Subcutaneous abdominal adipose tissue (tissue), 5 donors: ENCODE data around the gene RCE1.

Experiments
- H3K27ac ChIP-seq: one replicate; pipeline ENCODE4 v1.7.0; 2013; ENCODE audit warnings: low read depth, mild to moderate bottlenecking, inconsistent platforms, low read length, moderate library complexity
- H3K27me3 ChIP-seq, 5 donors: one replicate each; pipeline ENCODE4 v1.7.0; 2013; ENCODE audit warnings: low read length in 5 of 5, inconsistent platforms in 1 of 5; ENCODE audit not compliant: control insufficient read depth in 5 of 5, insufficient read depth in 4 of 5
- H3K36me3 ChIP-seq, 5 donors: one replicate each; pipeline ENCODE4 v1.7.0; 2013; ENCODE audit warnings: low read length in 5 of 5; ENCODE audit not compliant: control insufficient read depth in 5 of 5, insufficient read depth in 5 of 5
- H3K4me1 ChIP-seq, 5 donors: one replicate each; pipeline ENCODE4 v1.7.0; 2013; ENCODE audit warnings: low read length in 5 of 5, mild to moderate bottlenecking in 3 of 5, moderate library complexity in 1 of 5; ENCODE audit not compliant: control insufficient read depth in 5 of 5, insufficient read depth in 5 of 5
- H3K4me3 ChIP-seq, 5 donors: one replicate each; pipeline ENCODE4 v1.7.0; 2013; ENCODE audit warnings: low read length in 5 of 5, low read depth in 1 of 5
- H3K9ac ChIP-seq, 5 donors: one replicate each; pipeline ENCODE4 v1.7.0; 2013; ENCODE audit warnings: low read length in 5 of 5, mild to moderate bottlenecking in 4 of 5, moderate library complexity in 3 of 5
- H3K9me3 ChIP-seq, 5 donors: one replicate each; pipeline ENCODE4 v1.7.0; 2013; ENCODE audit warnings: low read length in 5 of 5; ENCODE audit not compliant: control insufficient read depth in 5 of 5
- donor health status: healthy.
- donor health status: healthy.
- donor health status: healthy.
- donor health status: healthy.
- donor health status: healthy.

Gene RCE1

DNA sequence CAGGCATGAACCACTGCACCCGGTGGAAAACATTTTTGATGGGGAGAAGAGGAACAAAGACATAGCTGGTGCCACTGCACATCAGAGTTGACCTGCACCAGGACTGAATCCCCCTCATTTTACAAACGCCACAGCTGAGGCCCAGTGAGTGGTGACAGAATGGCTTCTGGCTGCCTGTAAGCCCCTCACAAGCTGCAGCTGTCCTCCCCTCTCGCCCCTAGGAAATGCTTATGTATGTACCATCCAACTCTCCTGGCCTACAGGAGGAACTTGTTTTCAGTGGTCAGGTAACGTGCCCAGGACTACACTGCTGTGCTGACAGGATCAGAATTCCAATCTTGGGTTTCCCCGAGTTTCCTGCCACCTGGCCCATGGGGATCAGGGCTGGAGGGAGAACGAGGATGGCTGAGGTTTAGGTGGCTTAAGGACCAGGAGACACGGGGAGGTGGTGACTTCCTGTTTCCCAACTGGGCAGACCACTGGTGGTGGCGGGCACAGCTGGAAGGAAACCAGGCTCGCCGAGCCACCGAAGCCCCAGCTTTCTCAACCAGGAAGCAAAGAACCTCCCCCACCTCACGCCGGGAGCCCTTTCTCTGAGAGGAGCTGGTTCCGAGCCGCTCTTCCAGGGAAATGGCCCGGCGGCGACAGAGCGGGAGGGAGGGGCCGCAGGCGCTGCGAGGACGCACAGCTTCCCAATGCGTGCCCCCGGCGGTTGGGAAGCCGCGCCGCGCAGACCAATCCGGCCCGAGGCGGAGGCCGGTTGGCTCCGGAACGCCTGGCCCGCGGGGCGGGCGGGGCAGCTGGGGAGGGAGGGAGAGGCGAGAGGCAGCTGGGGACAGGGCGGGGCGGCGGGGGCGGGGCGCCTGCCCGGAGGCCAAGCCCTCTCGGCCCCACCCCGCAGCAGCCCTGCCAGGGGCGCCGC is 12.6 kb downstream of the RCE1 start:
- H3K9ac ChIP-seq: peak overlapping the region; percentile 53 to 86 (median 72)
- peaks cover 0 to 53% (median 37%) of the 10 kb centered on the region in 5 donors for H3K36me3 ChIP-seq
- H3K27me3 ChIP-seq: no peaks in the 10 kb centered on the region
- H3K4me1 ChIP-seq: peaks cover 0 to 46% (median 27%) of the 10 kb centered on the region in 5 donors
- H3K4me3 ChIP-seq: peak overlapping the region; percentile 66 to 77 (median 75)
- peaks cover 0 to 4% (median 0%) of the 10 kb centered on the region in 5 donors for H3K9me3 ChIP-seq
- peak overlapping the region; percentile 91 for H3K27ac ChIP-seq

DNA sequence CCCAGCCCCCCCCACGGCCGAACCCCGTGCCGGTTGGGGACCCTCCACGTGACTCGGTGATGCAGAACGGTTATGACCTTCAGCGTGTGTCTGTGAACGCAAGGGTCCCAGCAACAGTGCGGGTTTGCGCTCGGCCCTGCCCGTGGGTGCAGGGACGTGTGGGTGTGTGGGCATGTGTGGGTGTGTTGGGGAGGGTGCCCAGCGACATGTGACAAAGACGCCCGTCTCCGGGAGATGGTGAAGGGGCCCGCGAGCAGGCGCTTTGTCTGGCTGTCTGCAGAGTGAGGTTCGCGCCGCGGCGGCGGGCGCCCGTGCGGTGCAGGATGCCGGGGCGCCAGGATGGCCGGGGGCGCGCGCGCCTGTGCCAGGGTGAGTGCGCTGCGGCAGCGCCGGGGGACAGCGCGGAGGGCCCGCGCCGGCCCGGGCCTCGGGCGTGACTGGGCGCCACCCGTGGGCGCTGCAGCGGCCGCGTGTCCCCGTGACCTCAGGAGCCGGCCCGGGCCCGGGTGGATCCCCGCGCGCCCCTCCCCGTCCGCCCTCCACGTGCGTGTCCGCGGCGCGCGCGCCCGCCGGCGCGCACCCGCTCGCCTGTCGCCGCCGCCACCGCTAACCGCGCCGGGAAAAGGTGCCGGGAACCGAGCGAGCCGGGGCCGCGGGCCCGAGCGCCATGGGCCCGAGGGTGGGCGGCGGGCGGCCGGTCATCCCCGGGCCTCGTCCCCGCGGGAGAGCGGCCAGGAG is 13.4 kb downstream of the RCE1 start, which contains the start of gene LRFN4:
Gene LRFN4 (plus strand): TSS at position 569 of the 738 bp plus-strand sequence. CDS start 681 bp downstream, outside the sequence.
- peaks cover 0 to 4% (median 0%) of the 10 kb centered on the region in 5 donors for H3K9me3 ChIP-seq
- H3K4me1 ChIP-seq: peaks cover 0 to 52% (median 27%) of the 10 kb centered on the region in 5 donors
- peaks cover 0 to 53% (median 31%) of the 10 kb centered on the region in 5 donors for H3K36me3 ChIP-seq
- H3K27ac ChIP-seq: peak within 1 kb of the TSS; percentile 91
- H3K9ac ChIP-seq: peak within 1 kb of the TSS; percentile 53 to 86 (median 72)
- peak within 1 kb of the TSS; percentile 66 to 77 (median 75) for H3K4me3 ChIP-seq
- H3K27me3 ChIP-seq: no peaks in the 10 kb centered on the region

DNA sequence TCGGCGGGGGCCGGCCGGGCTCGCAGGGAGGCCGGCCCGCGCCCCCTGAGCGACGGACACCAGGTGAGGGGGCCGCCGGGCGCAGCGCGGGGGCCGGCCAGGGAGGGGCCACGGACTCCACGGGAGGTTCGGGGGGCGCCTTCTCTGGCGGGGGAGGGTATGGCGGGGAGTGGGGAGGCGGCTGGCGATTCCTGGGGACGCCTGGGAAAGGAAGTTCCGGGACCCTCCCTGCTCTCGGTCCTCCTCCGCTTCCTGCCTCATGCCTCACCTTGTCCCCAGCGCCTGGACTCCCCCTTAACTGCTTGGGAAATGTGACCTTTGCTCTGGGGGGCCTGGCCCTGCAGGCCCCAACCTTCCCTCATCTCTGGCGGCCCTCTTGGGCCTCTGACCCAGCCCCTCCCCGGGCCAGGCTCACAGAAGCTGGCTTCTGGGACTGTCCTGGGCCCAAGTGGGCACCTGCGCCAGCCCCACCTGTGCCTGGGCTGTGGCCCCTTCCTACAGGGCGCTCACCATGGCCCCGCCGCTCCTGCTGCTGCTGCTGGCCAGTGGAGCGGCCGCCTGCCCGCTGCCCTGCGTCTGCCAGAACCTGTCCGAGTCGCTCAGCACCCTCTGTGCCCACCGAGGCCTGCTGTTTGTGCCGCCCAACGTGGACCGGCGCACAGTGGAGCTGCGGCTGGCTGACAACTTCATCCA is 14.1 kb downstream of the RCE1 start:
- Histone ChIP-seq H3K4me1 (peaks cover 0 to 55% (median 27%) of the 10 kb centered on the region in 5 donors), H3K36me3 (peaks cover 0 to 52% (median 31%) of the 10 kb centered on the region in 5 donors), H3K27ac (peak overlapping the region; percentile 54), H3K9ac (peak overlapping the region in 1 of 5 donors; percentile 52), H3K9me3 (peaks cover 0 to 4% (median 0%) of the 10 kb centered on the region in 5 donors), H3K27me3 (no peaks in the 10 kb centered on the region), H3K4me3 (peak overlapping the region in 4 of 5 donors; percentile 39 to 75 (median 60))

DNA sequence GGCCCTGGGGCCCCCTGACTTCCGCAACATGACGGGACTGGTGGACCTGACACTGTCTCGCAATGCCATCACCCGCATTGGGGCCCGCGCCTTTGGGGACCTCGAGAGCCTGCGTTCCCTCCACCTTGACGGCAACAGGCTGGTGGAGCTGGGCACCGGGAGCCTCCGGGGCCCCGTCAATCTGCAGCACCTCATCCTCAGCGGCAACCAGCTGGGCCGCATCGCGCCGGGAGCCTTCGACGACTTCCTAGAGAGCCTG is 14.6 kb downstream of the RCE1 start:
- H3K4me3 ChIP-seq: peak overlapping the region in 2 of 5 donors; percentile 50 to 70
- peaks cover 0 to 51% (median 31%) of the 10 kb centered on the region in 5 donors for H3K36me3 ChIP-seq
- H3K9ac ChIP-seq: no peak overlapping the region
- peaks cover 0 to 59% (median 32%) of the 10 kb centered on the region in 5 donors for H3K4me1 ChIP-seq
- H3K9me3 ChIP-seq: peaks cover 0 to 4% (median 0%) of the 10 kb centered on the region in 5 donors
- peak overlapping the region; percentile 54 for H3K27ac ChIP-seq
- H3K27me3 ChIP-seq: no peaks in the 10 kb centered on the region

DNA sequence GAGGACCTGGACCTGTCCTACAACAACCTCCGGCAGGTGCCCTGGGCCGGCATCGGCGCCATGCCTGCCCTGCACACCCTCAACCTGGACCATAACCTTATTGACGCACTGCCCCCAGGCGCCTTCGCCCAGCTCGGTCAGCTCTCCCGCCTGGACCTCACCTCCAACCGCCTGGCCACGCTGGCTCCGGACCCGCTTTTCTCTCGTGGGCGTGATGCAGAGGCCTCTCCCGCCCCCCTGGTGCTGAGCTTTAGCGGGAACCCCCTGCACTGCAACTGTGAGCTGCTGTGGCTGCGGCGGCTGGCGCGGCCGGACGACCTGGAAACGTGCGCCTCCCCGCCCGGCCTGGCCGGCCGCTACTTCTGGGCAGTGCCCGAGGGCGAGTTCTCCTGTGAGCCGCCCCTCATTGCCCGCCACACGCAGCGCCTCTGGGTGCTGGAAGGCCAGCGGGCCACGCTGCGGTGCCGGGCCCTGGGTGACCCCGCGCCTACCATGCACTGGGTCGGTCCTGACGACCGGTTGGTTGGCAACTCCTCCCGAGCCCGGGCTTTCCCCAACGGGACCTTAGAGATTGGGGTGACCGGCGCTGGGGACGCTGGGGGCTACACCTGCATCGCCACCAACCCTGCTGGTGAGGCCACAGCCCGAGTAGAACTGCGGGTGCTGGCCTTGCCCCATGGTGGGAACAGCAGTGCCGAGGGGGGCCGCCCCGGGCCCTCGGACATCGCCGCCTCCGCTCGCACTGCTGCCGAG is 15.1 kb downstream of the RCE1 start:
- no peak overlapping the region for H3K9ac ChIP-seq
- peak overlapping the region in 1 of 5 donors; percentile 50 for H3K4me3 ChIP-seq
- H3K9me3 ChIP-seq: peaks cover 0 to 4% (median 0%) of the 10 kb centered on the region in 5 donors
- peaks cover 0 to 49% (median 30%) of the 10 kb centered on the region in 5 donors for H3K36me3 ChIP-seq
- H3K4me1 ChIP-seq: peaks cover 0 to 59% (median 32%) of the 10 kb centered on the region in 5 donors
- no peaks in the 10 kb centered on the region for H3K27me3 ChIP-seq
- no peak overlapping the region for H3K27ac ChIP-seq

DNA sequence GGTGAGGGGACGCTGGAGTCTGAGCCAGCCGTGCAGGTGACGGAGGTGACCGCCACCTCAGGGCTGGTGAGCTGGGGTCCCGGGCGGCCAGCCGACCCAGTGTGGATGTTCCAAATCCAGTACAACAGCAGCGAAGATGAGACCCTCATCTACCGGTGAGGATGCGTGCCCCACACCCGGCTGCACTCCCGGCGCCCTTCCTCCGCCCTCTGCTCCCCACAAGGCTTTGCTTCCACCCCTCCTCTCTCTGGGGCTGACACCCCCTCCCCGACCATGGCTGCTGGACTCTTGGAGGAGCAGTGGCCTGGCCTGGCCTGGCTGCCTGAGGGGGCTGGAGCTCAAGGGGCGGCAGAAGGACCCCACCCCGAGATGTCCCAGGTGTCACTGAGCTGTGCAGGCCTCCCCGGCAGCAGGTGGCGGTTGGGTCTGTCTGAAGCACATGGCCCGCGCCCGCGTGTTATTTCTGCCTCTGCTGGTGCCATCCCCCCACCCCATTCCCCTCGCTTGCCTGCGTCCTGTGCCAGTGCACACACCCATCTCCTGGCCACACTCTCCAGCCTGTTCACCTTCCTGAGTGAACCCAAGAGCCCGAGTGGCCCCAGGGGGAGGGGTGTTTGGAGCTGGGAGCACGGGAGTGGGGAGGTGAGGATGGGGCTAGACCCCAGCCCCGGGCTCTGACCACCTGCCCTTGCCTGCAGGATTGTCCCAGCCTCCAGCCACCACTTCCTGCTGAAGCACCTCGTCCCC is 15.9 kb downstream of the RCE1 start:
- Histone ChIP-seq H3K9ac (no peak overlapping the region), H3K4me1 (peaks cover 0 to 59% (median 32%) of the 10 kb centered on the region in 5 donors), H3K4me3 (no peak overlapping the region), H3K36me3 (peaks cover 0 to 56% (median 37%) of the 10 kb centered on the region in 5 donors), H3K27me3 (no peaks in the 10 kb centered on the region), H3K9me3 (peaks cover 0 to 4% (median 0%) of the 10 kb centered on the region in 5 donors), H3K27ac (no peak overlapping the region)

DNA sequence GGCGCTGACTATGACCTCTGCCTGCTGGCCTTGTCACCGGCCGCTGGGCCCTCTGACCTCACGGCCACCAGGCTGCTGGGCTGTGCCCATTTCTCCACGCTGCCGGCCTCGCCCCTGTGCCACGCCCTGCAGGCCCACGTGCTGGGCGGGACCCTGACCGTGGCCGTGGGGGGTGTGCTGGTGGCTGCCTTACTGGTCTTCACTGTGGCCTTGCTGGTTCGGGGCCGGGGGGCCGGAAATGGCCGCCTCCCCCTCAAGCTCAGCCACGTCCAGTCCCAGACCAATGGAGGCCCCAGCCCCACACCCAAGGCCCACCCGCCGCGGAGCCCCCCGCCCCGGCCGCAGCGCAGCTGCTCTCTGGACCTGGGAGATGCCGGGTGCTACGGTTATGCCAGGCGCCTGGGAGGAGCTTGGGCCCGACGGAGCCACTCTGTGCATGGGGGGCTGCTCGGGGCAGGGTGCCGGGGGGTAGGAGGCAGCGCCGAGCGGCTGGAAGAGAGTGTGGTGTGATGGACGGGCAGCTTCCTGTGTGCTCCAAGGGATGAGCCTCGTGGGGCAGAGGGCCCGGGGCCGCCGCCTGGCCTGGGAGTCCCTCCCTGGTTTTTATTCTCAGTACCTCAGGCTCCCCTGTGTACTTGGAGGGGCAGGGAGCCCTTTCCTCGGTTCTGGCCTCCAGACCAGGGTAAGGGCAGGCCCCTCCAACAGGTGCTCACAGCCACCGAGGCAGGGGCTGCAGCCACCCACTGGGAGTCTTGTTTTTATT is 16.6 kb downstream of the RCE1 start:
- peaks cover 0 to 59% (median 32%) of the 10 kb centered on the region in 5 donors for H3K4me1 ChIP-seq
- H3K36me3 ChIP-seq: peaks cover 0 to 52% (median 40%) of the 10 kb centered on the region in 5 donors
- no peak overlapping the region for H3K9ac ChIP-seq
- no peak overlapping the region for H3K4me3 ChIP-seq
- peaks cover 0 to 4% (median 0%) of the 10 kb centered on the region in 5 donors for H3K9me3 ChIP-seq
- H3K27ac ChIP-seq: no peak overlapping the region
- no peaks in the 10 kb centered on the region for H3K27me3 ChIP-seq

DNA sequence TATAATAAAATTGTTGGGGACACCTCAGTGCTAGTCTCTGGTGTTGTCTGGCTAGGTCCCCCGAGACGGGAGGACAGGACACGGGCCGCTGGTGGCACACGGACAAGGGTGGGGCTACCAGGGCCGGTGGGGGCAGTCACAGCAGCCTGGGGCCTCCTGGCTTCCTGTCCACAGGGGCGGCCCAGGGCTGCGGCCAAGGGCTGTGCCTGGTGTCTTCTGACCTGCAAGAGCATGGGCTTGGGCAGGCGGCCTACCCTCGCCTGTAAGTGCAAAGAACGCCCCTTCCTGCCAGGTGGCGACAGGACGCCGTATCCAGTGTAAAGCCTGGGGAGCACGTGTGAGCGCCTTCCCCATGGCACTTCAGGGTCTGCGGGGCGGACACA is 17.2 kb downstream of the RCE1 start:
- H3K4me3 ChIP-seq: no peak overlapping the region
- no peak overlapping the region for H3K9ac ChIP-seq
- no peak overlapping the region for H3K27ac ChIP-seq
- H3K36me3 ChIP-seq: peaks cover 0 to 58% (median 38%) of the 10 kb centered on the region in 5 donors
- peaks cover 0 to 58% (median 32%) of the 10 kb centered on the region in 5 donors for H3K4me1 ChIP-seq
- peaks cover 0 to 4% (median 0%) of the 10 kb centered on the region in 5 donors for H3K9me3 ChIP-seq
- no peaks in the 10 kb centered on the region for H3K27me3 ChIP-seq
